GM12892 (cell line): ENCODE data around the gene PCDHGC3.

ENCODE experiments used
- POLR2A ChIP-seq: IDR thresholded peaks from 2 replicates; pipeline ENCODE4 v1.6.1; 2011; ENCODE audit warnings: low read depth, low read length, control low read depth
- POLR2AphosphoS5 ChIP-seq: IDR thresholded peaks from 2 replicates; pipeline ENCODE4 v1.6.1; 2011; ENCODE audit warnings: low read depth, low read length, control low read depth
- TAF1 ChIP-seq: IDR thresholded peaks from 2 replicates; pipeline ENCODE4 v1.6.1; 2011; ENCODE audit warnings: low read depth, mild to moderate bottlenecking, control low read depth, low read length, borderline replicate concordance

GRCh38 chr5:141506381-141507155 is 30.8 kb downstream of the PCDHGC3 start:
- no peak for TF ChIP-seq POLR2A
- TF ChIP-seq TAF1, result no peak
- no peak for TF ChIP-seq POLR2AphosphoS5
